Cardiac fibroblast (primary cell): ENCODE measurements around the gene LEFTY1.

ENCODE experiments used
- DNase-seq, 2 donors: peaks; one replicate each; pipeline versions ENCODE4 v3.0.0 to v3.0.0-alpha.2; 2010; ENCODE audit warnings: low read depth in 2 of 2
- H3K4me3 ChIP-seq, 2 donors: replicated peaks in 1 of 2; 1 replicate in 1 of 2; 2 replicates in 1 of 2; pipeline ENCODE4 v1.5.1; 2011; ENCODE audit warnings: low read depth in 2 of 2, low read length in 2 of 2, mild to moderate bottlenecking in 2 of 2, moderate library complexity in 1 of 2
- TF ChIP-seq, protein P1 (sequence below): IDR thresholded peaks from one replicate; pipeline ENCODE4 v1.5.1; 2011; ENCODE audit warnings: low read depth, mild to moderate bottlenecking, low read length, inconsistent platforms

LEFTY1 gene

DNA sequence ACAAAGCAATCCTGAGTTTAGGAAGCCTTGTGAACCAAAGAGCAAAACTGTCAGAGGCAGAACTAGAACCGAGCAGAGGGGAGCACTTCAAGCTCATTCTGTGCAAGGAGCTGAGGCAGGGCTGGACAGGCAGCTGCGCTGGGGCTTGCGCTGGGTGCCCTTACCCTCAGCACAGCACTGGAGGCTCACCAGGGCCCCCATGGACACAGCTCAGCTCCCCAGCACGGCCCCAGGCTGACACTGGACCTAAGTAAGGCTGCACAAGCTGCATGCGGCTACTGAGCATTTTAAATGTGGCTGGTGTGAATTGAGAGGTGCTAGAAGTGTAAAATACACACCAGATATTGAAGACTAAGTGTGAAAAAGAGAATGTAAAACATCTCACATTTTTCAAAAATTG is 28.8 kb downstream of the LEFTY1 start:
- no peak overlapping the region for H3K4me3 ChIP-seq
- TF ChIP-seq, protein P1, sequence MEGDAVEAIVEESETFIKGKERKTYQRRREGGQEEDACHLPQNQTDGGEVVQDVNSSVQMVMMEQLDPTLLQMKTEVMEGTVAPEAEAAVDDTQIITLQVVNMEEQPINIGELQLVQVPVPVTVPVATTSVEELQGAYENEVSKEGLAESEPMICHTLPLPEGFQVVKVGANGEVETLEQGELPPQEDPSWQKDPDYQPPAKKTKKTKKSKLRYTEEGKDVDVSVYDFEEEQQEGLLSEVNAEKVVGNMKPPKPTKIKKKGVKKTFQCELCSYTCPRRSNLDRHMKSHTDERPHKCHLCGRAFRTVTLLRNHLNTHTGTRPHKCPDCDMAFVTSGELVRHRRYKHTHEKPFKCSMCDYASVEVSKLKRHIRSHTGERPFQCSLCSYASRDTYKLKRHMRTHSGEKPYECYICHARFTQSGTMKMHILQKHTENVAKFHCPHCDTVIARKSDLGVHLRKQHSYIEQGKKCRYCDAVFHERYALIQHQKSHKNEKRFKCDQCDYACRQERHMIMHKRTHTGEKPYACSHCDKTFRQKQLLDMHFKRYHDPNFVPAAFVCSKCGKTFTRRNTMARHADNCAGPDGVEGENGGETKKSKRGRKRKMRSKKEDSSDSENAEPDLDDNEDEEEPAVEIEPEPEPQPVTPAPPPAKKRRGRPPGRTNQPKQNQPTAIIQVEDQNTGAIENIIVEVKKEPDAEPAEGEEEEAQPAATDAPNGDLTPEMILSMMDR, result no peak
- no peak for DNase-seq

DNA sequence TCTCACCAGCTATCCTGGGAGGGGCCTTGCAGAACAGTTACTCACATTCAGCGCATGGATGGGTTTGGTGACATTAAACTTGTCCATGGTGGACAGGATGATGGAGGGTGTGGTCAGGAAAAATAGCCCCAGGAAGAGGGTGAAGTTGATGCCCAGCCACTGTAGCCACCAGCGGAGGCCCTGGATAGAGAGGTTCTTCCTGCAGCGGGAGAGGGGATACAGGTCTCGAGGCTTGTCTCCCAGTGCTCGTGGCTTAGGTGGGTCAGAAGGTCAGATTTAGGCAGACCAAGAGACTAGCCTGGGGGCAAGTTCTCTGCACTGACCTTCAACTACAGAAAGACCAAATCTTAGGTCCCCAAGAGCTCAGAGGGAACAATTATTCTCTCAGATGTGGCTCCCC is 29.8 kb downstream of the LEFTY1 start:
- DNase-seq, result no peak
- TF ChIP-seq, protein P1, result no peak
- H3K4me3 ChIP-seq, result no peak overlapping the region

DNA sequence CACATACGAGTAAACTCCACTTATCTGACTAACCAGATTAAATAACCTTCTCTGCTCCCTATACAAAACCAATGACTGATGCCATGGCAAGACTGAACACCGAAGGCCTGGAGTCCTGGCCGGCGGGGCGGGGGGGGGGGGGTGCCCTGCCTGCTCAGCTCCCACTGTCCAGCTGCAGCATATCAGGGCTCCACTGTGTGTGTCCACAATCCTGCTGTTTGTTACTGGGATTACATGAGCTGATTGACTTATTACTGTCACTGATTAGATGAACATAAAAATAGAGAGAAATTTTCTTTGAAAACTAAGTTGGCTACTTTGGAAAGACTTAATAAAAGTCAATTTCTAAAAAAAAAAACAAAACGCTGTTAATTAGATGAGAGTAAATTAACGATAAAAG is 31.7 kb downstream of the LEFTY1 start:
- TF ChIP-seq, protein P1, result no peak
- no peak for DNase-seq
- no peak overlapping the region for H3K4me3 ChIP-seq

DNA sequence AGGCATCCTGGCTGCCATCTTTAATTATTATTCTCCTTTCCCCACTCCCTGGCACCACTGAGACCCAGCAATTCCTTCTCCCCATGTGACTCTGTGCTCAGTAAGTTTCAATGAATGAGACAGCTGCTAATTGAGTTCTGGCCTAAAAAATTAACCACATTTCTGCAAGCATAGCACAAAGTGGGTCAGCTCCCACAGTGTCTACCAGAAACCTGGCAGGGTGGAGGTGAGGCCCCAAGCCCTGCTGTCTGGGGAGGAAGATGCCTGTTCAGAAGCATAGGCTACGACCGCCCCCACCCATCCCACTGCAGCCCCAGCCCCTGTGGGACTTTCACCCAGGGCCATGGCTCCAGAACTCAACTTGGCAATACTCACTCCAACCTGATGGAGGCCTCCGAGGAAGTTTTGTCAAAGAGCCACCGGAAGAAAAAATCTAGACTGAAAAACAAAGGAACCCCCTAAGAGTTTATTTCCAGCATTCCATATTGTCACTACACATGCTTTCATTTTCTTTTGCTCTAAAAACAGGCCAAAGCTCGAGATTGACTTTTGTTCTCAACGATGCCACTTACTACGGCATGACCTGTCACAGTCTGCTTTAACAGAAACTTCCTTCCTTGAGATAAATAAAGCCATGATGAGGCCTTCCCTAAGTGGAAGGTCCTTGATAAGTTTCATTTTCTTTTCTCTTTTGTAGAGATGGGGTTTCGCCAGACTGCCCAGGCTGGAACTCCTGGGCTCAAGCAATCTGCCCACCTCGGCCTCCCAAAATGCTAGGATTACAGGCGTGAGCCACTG is 33.2 kb downstream of the LEFTY1 start:
- TF ChIP-seq, protein P1, result no peak
- H3K4me3 ChIP-seq, result no peak overlapping the region

DNA sequence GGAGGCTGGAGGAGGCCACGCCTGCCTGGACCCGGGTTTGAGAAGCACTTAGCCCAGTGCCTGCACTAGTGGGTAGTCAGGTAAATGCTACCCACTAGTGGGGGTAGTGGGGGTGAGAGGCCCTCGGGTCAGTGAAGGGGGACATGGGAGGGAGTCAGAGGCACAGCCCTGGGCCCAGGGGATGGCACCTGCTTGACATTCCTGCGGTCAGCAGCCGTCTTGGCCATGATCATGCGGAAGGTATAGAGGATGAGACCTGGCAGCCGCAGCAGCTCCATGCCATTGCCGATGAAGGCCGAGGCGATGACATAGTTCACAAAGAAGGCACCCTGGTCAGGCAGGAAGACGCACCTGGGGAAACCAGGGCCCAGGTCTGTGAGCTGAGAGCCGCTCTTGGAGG is 35.5 kb downstream of the LEFTY1 start:
- no peak for DNase-seq
- H3K4me3 ChIP-seq, result no peak overlapping the region
- TF ChIP-seq, protein P1, result no peak

More for the DNA sequence above, 33.2 kb downstream of the LEFTY1 start:
- DNase-seq, result no peak

DNA sequence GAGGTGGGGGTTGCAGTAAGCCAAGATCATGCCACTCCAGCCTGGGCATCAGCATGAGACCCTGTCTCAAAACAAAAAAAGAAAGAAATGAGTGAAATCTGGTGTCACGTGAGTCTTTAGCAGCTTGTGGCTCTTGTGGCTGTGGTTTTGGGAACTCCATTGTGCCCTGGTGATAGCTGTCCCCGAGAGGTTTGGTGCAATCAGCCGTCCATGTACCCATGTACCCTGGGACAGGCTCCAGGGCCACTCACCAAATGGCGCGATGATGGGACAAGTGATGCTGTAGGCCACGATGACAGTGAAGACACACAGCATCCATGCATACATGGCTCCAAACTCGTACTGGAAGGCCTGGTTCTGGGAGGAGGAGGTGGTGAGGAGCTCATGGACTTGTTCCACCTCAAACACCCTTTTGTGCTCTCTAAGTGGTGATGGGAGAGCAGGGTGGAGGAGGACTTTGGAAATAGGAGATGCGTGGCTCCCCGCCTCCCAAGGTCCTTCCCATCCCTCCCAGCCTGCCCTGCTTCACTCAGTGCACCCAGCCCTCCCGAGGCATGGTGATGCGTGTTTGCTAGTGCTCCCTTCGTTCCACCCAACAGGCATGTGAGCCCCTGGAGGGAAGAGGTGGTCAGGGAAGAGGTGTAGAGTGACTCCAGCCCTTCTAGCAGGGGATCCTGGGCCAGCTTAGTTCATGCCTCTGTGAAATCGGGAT is 36.4 kb downstream of the LEFTY1 start:
- TF ChIP-seq, protein P1, result no peak
- no peak for DNase-seq
- no peak overlapping the region for H3K4me3 ChIP-seq
